ENCODE measurements around the gene RNF126.

- TF ChIP-seq POLR2A (IDR thresholded peaks at IDR 0.05; ENCODE audit: low read depth, low read length) (no peak), CTCF (conservative IDR thresholded peaks at IDR 0.05; ENCODE audit: low read depth, low read length) (no peak), CEBPB (IDR thresholded peaks at IDR 0.05; ENCODE audit: low read depth, low read length) (no peak), RCOR1 (IDR thresholded peaks at IDR 0.05; ENCODE audit: insufficient replicate concordance, low read length) (no peak), BHLHE40 (IDR thresholded peaks at IDR 0.05; ENCODE audit: low read depth, low read length) (no peak), FOS (IDR thresholded peaks at IDR 0.05; ENCODE audit: low read depth, low read length) (no peak), MXI1 (IDR thresholded peaks at IDR 0.05; ENCODE audit: borderline replicate concordance, low read depth, low read length) (no peak), RAD21 (IDR thresholded peaks at IDR 0.05; ENCODE audit: low read length) (no peak), NFE2L2 (IDR thresholded peaks at IDR 0.05; ENCODE audit: low read depth, low read length) (no peak), RFX5 (IDR thresholded peaks at IDR 0.05; ENCODE audit: low read depth, low read length) (no peak), ELK1 (IDR thresholded peaks at IDR 0.05; ENCODE audit: borderline replicate concordance, low read depth, low read length) (no peak)
These were observed 47.4 kb downstream of the RNF126 start for GRCh38 chr19:615619-616018.
